ENCODE data around the gene TTC6.

The TTC6 gene

GRCh38 chr14:37586797-37587130 is 8.7 kb upstream of the TTC6 start:
- TF ChIP-seq CTCF (conservative IDR thresholded peaks at IDR 0.05): no peak
- peak overlapping the region; percentile 100 for H3K27ac ChIP-seq

GRCh38 chr14:37587131-37587803 is 8.2 kb upstream of the TTC6 start:
- TF ChIP-seq CTCF (conservative IDR thresholded peaks at IDR 0.05): no peak

GRCh38 chr14:37587881-37588666 is 7.4 kb upstream of the TTC6 start:
- no peak for TF ChIP-seq CTCF (conservative IDR thresholded peaks at IDR 0.05)
- H3K27ac ChIP-seq: peak overlapping the region; percentile 100

More at GRCh38 chr14:37587131-37587803, 8.2 kb upstream of the TTC6 start:
- peak overlapping the region; percentile 100 for H3K27ac ChIP-seq

GRCh38 chr14:37588667-37588955 is 6.8 kb upstream of the TTC6 start:
- TF ChIP-seq CTCF (conservative IDR thresholded peaks at IDR 0.05): no peak
- peak overlapping the region; percentile 100 for H3K27ac ChIP-seq

GRCh38 chr14:37588956-37589714 is 6.3 kb upstream of the TTC6 start:
- peak overlapping the region; percentile 100 for H3K27ac ChIP-seq
- TF ChIP-seq CTCF (conservative IDR thresholded peaks at IDR 0.05): no peak

- TF ChIP-seq CTCF (conservative IDR thresholded peaks at IDR 0.05): no peak
- H3K27ac ChIP-seq: peak overlapping the region; percentile 100
Measured at GRCh38 chr14:37589715-37590427, 5.6 kb upstream of the TTC6 start.

Data from VCaP (cell line).